Suppressor macrophage treated with lipopolysaccharide for 4 hours (primary cell): ENCODE data around the gene TRNP1.

Experiments used
- DNase-seq: peaks from one replicate; pipeline ENCODE4 v3.0.0-alpha.2; 2020

Gene TRNP1

DNA sequence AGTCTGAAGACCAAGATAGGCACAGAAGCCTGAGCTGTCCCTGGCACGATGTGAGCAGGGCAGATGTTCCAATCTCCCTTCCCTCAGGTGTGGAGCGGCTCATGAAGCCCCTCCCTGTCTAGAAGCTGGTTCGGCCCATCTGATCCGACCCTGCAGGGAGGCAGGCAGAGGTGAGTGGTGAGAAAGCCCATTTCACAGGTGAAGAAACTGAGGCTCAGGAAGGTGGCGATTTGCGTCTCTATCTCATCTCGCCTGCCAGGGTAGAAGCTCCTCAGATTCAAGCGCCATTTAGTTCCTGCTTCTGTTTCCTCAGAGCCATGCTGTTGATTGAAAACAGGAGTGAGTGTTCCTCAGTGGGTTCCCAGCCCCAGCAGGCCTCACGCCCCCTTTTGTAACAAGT, 36.0 kb downstream of the TRNP1 start:
- DNase-seq = no peak

DNA sequence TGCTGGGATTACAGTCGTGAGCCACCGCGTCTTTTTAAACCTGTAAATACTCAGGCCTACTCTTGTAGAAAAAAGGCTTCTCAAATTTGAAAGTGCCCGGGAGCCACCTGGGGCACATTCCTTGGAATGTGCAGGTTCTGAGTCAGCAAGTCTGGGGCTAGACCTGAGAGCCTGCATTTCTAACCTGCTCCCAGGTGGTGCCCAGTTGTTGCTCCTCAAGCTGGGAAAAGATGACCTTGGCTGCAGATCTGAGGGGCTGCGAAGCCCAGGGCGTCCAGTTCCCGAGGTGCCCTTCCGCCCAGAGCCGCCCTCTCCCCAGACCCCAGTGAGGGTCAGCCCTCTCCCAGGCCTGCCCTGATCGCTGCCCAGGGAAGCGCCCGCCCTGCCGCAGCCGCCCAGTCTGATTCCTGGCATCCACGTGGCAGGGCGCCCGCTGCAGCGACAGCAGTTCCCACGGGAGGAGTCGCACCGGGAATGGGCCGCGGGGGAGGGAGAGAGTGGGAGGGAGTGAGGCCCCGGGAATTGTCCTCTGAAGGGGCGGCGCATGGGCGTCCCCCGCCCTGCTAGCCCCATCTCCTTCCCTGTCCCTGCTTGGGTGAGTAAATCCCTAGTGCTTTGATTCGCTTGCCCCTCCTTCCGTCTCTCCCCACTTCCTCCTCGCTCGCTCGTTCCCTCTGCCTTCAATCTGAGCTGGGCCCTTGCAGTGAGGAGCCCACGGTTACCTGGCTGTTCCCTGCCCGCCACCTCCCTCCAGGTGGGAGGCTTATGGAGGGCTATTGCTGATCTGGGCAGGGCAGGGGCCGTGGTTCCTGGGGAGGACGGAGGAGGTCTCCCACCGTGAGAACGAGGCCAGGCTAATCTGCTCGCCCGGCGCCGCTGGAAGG, 38.0 kb downstream of the TRNP1 start:
- peak; percentile 57 for DNase-seq

DNA sequence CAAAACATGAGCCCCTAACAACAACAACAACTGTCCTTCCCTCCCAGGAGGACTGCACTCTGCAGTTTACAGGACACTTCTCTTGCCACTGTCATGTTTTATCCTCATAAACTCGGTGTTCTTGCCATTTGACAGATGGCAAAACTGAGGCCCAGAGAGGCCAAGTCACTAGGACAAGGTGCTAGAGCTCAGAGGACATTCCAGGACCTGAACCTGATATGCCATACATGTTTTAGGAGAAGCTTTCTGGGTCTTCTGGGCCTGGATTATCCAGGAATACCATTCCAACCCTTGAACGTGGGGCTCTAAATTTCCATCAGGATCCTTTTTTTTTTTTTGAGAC, 38.6 kb downstream of the TRNP1 start:
- no peak for DNase-seq

DNA sequence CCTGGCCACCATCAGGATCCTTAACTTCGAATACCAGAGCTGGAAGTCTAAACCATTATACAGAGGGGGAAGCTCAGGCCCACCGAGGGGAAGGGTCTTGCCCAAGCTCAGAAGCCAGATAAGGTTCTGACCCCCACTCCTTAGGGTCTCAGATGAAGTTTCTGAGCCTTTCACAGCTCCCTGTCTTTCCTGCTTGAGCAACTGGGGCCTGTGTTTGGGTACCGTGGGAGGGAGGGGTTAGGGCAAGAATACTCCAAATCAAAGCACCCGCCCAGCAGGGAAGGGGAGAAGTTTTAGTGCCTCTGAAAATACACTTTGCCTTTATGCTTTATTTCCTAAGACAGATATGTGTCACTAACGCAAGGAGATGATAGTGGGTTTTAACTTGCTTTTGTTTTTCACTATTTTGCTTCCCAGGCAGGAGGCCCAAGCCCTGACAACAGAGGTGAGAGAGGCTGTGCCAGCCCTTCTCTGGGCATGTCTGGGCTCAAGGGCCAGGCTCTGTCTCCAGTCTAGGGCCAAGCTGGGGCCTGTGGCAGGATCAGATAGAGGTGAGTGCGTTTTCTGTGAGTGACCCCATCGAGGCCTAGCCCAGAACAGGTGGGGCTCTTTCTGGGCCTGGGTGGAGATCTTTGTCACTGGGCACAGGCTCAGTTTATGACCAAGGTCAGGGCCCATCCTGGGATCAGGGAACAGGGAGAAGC, 39.7 kb downstream of the TRNP1 start:
- DNase-seq = no peak

DNA sequence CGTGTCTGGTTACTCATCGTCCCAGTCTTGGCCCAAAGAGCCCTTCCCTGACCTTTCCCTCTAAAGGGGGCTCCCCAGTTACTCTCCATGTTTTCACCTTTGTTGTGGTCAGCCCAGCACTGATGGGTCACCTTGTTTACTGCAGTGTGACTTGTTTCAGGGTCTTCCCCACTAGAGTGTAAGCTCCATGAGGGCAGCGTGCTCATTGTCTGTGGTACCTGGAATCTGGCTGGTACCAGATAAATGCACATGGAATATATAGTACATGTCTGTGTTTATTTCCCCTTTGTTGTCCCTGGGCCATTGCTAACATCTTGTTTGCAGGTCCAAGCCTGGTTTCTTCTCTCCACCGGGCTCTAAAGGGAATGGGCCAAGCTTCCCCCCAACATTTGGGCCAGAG, 41.9 kb downstream of the TRNP1 start:
- DNase-seq = no peak

DNA sequence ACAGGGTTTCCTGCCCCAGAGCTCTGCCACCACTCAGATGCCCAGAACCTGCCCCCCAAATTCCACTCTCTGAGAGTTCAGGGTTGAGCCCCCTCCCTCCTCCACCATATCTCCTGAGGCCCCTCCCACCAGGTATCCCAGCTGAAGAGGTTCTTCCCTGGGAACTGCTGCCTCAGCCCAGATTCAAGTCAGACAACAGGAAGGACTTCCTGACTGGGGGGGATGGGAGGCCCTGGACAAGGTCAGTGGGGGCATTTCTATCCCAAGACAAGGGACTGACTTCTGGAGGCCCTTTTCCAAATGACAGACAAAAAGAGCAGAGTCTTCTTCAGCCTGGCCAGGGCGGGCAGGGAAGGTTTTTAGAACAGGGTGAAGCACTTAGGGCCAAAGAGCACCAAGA, 43.2 kb downstream of the TRNP1 start:
- DNase-seq = no peak

DNA sequence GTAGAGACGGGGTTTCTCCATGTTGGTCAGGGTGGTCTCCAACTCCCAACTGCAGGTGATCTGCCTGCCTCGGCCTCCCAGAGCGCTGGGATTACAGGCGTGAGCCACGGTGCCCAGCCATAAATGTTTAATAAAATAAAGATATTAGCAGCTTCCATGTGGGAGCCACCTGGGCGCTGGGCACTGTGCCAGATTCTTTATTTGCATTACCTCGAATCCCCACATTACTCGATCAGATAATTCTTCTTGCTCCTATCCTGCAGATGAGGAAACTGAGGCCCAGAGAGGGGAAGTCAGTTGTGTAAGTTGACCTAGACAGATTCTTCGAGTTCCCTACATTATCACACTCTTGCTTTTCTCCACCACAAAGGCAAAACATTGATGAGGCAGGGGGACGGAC, 44.0 kb downstream of the TRNP1 start:
- no peak for DNase-seq

DNA sequence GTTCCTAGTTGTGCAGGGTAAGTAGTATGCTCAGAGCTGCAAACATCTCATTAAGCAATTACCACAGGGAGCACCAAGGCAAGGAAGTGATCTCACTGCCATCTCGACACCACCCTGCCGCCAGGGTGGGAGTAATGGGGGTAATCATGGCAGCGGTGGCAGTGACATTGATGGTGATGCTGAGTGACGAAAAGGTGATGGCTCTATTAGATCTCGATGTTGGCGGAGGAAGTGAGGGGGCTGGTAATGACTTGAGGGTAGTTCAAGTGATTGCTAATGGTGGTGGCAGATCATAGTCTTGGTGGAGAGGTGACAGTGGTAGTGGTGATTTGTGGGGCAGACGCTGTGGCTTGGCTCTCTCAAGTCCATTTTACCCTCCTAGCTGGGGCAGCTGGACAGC, 44.5 kb downstream of the TRNP1 start:
- no peak for DNase-seq

DNA sequence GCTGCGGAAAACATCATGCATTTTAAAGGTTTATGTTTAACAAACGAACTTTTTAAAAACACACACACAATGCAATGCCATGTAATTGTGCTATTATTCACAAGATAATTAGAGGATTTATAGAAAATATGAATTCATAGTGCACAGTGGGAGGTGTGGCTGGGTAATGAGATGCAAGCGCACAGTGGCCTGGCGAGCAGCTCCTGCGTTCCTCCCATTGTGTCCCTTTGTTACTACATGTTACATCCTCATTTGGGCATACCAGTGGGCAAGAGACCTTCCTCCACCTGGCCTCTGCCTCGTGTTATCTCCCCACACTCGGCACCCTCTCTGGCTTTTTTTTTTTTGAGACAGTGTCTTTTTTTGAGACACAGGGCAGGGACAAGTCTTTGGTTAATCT, 49.2 kb downstream of the TRNP1 start:
- no peak for DNase-seq

DNA sequence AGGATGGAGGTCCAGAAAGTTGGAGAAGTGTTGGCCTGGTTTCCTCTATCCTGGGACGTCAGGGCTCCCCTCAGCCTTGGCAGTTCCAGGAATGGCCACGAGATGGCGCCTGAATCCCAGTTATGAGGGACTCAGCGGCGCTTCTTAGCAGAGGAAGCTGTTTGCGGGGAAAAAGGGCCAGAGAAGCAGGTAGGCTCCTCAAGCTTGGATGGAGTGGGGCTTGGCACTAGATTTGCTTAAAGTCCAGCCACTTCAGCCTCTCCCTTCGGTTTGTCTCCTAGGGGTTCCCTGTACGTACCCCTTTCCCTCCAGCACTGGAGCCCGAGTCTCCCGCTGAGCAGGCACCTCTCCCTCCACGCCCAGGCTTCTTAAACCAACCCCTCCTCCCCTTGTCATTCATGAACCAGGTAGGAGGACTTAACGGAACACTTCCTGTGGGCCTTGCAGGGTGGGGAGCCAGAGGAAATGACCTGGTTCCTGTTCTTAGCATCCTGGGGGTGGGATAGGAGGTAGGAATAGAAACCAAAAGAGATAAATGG, 51.2 kb downstream of the TRNP1 start:
- DNase-seq = peak; percentile 93

DNA sequence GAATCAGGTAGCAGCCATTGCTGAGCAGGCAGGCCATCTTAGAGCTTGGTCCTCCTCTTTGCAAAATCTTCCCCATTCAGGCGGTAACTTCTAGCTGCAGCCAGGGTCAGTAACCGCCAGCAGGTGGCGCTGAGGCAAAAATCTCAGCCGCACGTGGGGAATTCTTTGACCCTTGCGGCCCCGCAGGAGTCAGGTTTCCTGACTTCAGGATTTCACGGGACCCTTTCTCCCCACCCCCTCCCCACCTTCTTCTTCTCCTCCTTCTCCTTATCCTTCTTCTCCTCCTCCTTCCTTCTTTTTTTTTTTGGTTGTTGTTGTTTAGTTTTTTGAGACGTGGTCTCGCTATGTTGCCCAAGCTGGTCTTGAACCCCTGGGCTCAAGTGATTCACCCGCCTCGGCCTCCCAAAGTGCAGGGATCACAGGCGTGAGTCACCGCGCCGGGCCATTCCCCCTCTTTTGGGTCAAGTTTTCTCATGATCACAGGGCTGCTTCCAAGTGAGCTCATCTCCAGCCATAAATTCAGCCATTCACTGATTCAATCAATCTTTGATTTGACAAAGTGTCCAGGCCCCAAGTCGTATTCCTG, 52.6 kb downstream of the TRNP1 start:
- DNase-seq = peak; percentile 75

DNA sequence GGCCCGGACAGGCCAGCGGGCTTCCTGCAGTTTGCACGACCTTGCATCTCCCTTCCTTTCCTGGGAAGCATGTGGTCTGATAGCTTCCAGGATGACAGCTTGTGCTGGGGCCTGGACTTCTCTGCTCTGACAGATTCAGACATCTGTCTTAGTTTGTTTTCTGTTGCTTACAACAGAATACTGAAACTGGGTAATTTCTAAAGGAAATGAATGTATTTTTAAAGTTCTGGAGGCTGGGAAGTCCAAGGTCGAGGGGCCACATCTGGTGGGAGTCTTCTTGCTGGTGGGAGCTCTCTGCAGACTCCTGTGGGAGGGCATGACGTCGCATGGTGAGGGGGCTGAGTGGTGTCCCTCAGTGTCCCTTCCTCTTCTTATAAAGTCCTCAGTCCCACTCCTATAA, 54.4 kb downstream of the TRNP1 start:
- DNase-seq = no peak

DNA sequence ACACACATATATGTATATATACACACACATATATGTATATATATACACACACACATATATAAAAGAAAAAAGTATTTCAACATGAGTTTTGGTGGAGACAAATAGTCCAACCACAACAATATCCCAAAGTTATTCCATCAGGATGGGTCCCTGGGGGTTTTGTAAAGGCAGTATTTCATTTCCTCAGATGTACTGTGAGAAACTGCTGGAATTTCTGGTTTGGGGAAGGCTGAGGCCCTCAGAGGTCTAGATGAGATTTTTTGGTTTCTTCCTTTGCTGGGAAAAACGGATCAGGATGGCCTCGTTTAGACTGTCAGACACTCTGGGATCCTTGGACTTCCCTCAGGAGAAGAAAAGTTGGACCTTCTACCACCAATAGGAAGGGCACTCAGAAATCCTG, 55.6 kb downstream of the TRNP1 start:
- no peak for DNase-seq

DNA sequence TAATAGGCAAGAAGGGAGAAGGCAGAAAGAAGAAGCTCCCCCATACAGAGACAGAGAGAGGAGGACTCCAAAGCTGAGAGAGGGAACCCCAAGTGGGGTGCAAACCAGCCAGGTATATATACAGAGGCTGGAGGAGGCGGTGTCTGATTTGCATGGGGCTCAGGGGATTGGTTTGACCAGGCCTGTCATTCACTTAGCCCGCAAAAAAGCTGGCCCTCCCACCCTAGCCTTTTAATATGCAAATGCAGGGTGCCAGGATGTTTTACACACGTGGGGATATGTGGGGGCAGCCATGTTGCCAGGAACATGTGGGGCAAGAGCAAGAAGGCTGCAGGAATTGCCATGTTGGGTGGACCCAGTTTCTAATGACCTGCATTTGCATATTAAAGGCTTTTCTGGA, 56.1 kb downstream of the TRNP1 start:
- DNase-seq = no peak
